GM23248 (cell line): ENCODE results near the gene ZFYVE21. TPM values are rescaled to one million over a fixed set of nuclear protein-coding genes. Genes with fewer than 3 reads are reported as not detected.

ENCODE experiments used
- DNase-seq: peaks from one replicate; pipeline ENCODE4 v3.0.0-alpha.2; 2015
- H2AFZ ChIP-seq: fragments of 200-600 bp; sonication (generic); 2 replicates; pipeline ENCODE4 v1.6.1; 2016; ENCODE audit warnings: antibody characterized with exemption
- H3F3A ChIP-seq: fragments of 200-600 bp; sonication (generic); 2 replicates; pipeline ENCODE4 v1.6.1; 2016; ENCODE audit warnings: mild to moderate bottlenecking, antibody characterized with exemption, mixed run types; ENCODE audit not compliant: insufficient read depth
- H3K27ac ChIP-seq: fragments of 200-600 bp; sonication (generic); 2 replicates; pipeline ENCODE4 v1.5.1; 2016; ENCODE audit warnings: mild to moderate bottlenecking
- H3K27me3 ChIP-seq: fragments of 200-600 bp; sonication (generic); replicated peaks from 2 replicates; pipeline ENCODE4 v1.6.1; 2016; ENCODE audit warnings: mild to moderate bottlenecking; ENCODE audit not compliant: insufficient read depth
- H3K36me3 ChIP-seq: fragments of 200-600 bp; sonication (generic); 2 replicates; pipeline ENCODE4 v1.6.1; 2016; ENCODE audit warnings: low read depth, mild to moderate bottlenecking
- H3K4me1 ChIP-seq: fragments of 200-600 bp; sonication (generic); 2 replicates; pipeline ENCODE4 v1.6.1; 2016; ENCODE audit warnings: mild to moderate bottlenecking; ENCODE audit not compliant: insufficient read depth
- H3K4me2 ChIP-seq: fragments of 200-600 bp; sonication (generic); one replicate; pipeline ENCODE4 v1.6.1; 2016; ENCODE audit warnings: mild to moderate bottlenecking; ENCODE audit not compliant: unreplicated experiment
- H3K4me3 ChIP-seq: fragments of 200-600 bp; sonication (generic); 2 replicates; pipeline ENCODE4 v1.5.1; 2016; ENCODE audit warnings: mild to moderate bottlenecking
- H3K79me2 ChIP-seq: fragments of 200-600 bp; sonication (generic); 2 replicates; pipeline ENCODE4 v1.6.1; 2016; ENCODE audit warnings: mild to moderate bottlenecking; ENCODE audit not compliant: insufficient read depth
- H3K9ac ChIP-seq: fragments of 200-600 bp; sonication (generic); 2 replicates; pipeline ENCODE4 v1.6.1; 2016; ENCODE audit warnings: mild to moderate bottlenecking
- H3K9me2 ChIP-seq: fragments of 200-600 bp; sonication (generic); 2 replicates; pipeline ENCODE4 v1.6.1; 2016; ENCODE audit warnings: mixed run types, mild to moderate bottlenecking, moderate library complexity; ENCODE audit not compliant: insufficient read depth
- H3K9me3 ChIP-seq: fragments of 200-600 bp; sonication (generic); one replicate; pipeline ENCODE4 v1.6.1; 2017; ENCODE audit warnings: low read depth
- H4K20me1 ChIP-seq: fragments of 200-600 bp; sonication (generic); 2 replicates; pipeline ENCODE4 v1.6.0; 2016; ENCODE audit not compliant: insufficient read depth
- EZH2 ChIP-seq: fragments of 200-600 bp; sonication (generic); IDR thresholded peaks from 2 replicates; pipeline ENCODE4 v1.6.1; 2018; ENCODE audit warnings: antibody characterized with exemption, mild to moderate bottlenecking; ENCODE audit not compliant: insufficient read depth, poor library complexity, severe bottlenecking
- EZH2phosphoT487 ChIP-seq: fragments of 200-600 bp; sonication (generic); IDR thresholded peaks from 2 replicates; pipeline ENCODE4 v1.6.1; 2018; ENCODE audit warnings: antibody characterized with exemption, moderate library complexity, mild to moderate bottlenecking, low read depth; ENCODE audit not compliant: insufficient read depth
- WGBS, 2 experiments: methylation state at CpG; one replicate each; pipeline ENCODE4 v1.1.6; 2015 to 2017; ENCODE audit warnings: low lambda C conversion rate in 2 of 2, low coverage in 1 of 2; ENCODE audit errors: missing lambda C conversion rate in 2 of 2; 5-methylcytosine and 5-hydroxymethylcytosine counted together
- in situ Hi-C: fragments of 300-500 bp; cut with MboI; formaldehyde crosslinking; loops from 2 replicates; pipeline ENCODE4 v1.15.0; 2020
- polyA plus RNA-seq: library from polyadenylated mRNA; unstranded; fragments of >200 nt; fragmentation: Nextera tagmentation; extraction: Ambion mirVana; gene quantifications from 2 replicates; pipeline ENCODE4 v1.2.1, GENCODE V29; 2016
- total RNA-seq: library from RNA; depleted of rRNA; stranded (reverse); fragments of >200 nt; shearing (Covaris generic); gene quantifications from 2 replicates; pipeline ENCODE4 v1.2.3, GENCODE V29; 2014

ZFYVE21 gene
- total and polyA plus RNA-seq, 2 experiments from 2014 or later: 77.4 to 112 TPM

GRCh38 chr14:103698380-103699260 is 17.0 kb upstream of the ZFYVE21 start:
- no peaks in the 10 kb centered on the region for H3K27me3 ChIP-seq
- H3F3A ChIP-seq: peaks cover 11% of the 10 kb centered on the region; the same call in 1 of the 2 replicates
- no peaks in the 10 kb centered on the region for H3K9me3 ChIP-seq
- H3K4me3 ChIP-seq: no peak overlapping the region
- H3K27ac ChIP-seq: no peak overlapping the region
- no peaks in the 10 kb centered on the region for H4K20me1 ChIP-seq
- WGBS, 2 experiments: 82 to 85% methylated on average over 27 to 32 of the region's 33 CpGs
- in situ Hi-C loops: no loop called here
- H3K9ac ChIP-seq: no peak overlapping the region
- H3K36me3 ChIP-seq: peaks cover 34% of the 10 kb centered on the region
- TF ChIP-seq EZH2phosphoT487: no peak
- no peak for TF ChIP-seq EZH2
- peaks cover 64% of the 10 kb centered on the region for H3K79me2 ChIP-seq
- no peak overlapping the region for H3K4me2 ChIP-seq
- H3K4me1 ChIP-seq: no peaks in the 10 kb centered on the region
- H3K9me2 ChIP-seq: no peaks in the 10 kb centered on the region
- H2AFZ ChIP-seq: no peak overlapping the region
- DNase-seq: no peak

- 92 to 94% methylated on average over 17 of the region's 17 CpGs for WGBS, 2 experiments
- no peak for DNase-seq
- Histone ChIP-seq H3K27me3 (no peaks in the 10 kb centered on the region), H3K36me3 (peaks cover 28% of the 10 kb centered on the region), H3K4me1 (no peaks in the 10 kb centered on the region), H3K9ac (no peak overlapping the region), H3K27ac (no peak overlapping the region), H3F3A (peaks cover 11% of the 10 kb centered on the region; the same call in 1 of the 2 replicates), H3K9me3 (no peaks in the 10 kb centered on the region), H3K4me2 (no peak overlapping the region), H3K4me3 (no peak overlapping the region), H2AFZ (no peak overlapping the region), H4K20me1 (no peaks in the 10 kb centered on the region), H3K79me2 (peaks cover 58% of the 10 kb centered on the region), H3K9me2 (no peaks in the 10 kb centered on the region)
- TF ChIP-seq EZH2phosphoT487 (no peak), EZH2 (no peak)
- in situ Hi-C loops: no loop called here
Observed at GRCh38 chr14:103699261-103699661, 16.3 kb upstream of the ZFYVE21 start.

GRCh38 chr14:103699901-103700752 is 15.5 kb upstream of the ZFYVE21 start:
- H3K36me3 ChIP-seq: peaks cover 28% of the 10 kb centered on the region
- H3K4me1 ChIP-seq: no peaks in the 10 kb centered on the region
- no peaks in the 10 kb centered on the region for H3K9me2 ChIP-seq
- no peak overlapping the region for H3K27ac ChIP-seq
- no peak overlapping the region for H2AFZ ChIP-seq
- in situ Hi-C loops: no loop called here
- no peak overlapping the region for H3K9ac ChIP-seq
- no peaks in the 10 kb centered on the region for H4K20me1 ChIP-seq
- no peak overlapping the region for H3K4me2 ChIP-seq
- no peaks in the 10 kb centered on the region for H3K27me3 ChIP-seq
- H3K9me3 ChIP-seq: no peaks in the 10 kb centered on the region
- peak; percentile 32 for DNase-seq
- H3K79me2 ChIP-seq: peaks cover 49% of the 10 kb centered on the region
- TF ChIP-seq EZH2phosphoT487: no peak
- TF ChIP-seq EZH2: no peak
- H3F3A ChIP-seq: peaks cover 11% of the 10 kb centered on the region; the same call in 1 of the 2 replicates
- H3K4me3 ChIP-seq: no peak overlapping the region
- 79 to 85% methylated on average over 24 to 25 of the region's 25 CpGs for WGBS, 2 experiments

- Histone ChIP-seq H3K4me2 (no peak overlapping the region), H3K4me3 (no peak overlapping the region), H3K36me3 (peaks cover 22% of the 10 kb centered on the region; the same call in 1 of the 2 replicates), H3K4me1 (no peaks in the 10 kb centered on the region), H3K9ac (no peak overlapping the region), H3F3A (peaks cover 11% of the 10 kb centered on the region; the same call in 1 of the 2 replicates), H2AFZ (no peak overlapping the region), H3K27me3 (no peaks in the 10 kb centered on the region), H4K20me1 (no peaks in the 10 kb centered on the region), H3K9me2 (no peaks in the 10 kb centered on the region), H3K79me2 (peaks cover 41% of the 10 kb centered on the region), H3K9me3 (no peaks in the 10 kb centered on the region), H3K27ac (no peak overlapping the region)
- in situ Hi-C loops: no loop called here
- DNase-seq: no peak
- WGBS, 2 experiments: 85% methylated on average over 20 to 21 of the region's 21 CpGs
- TF ChIP-seq EZH2phosphoT487 (no peak), EZH2 (no peak)
Observed at GRCh38 chr14:103700753-103701490, 14.7 kb upstream of the ZFYVE21 start.
